PC-9 (cell line): ENCODE measurements around the gene CAPN10. TPM values are rescaled to one million over a fixed set of nuclear protein-coding genes. Genes with fewer than 3 reads are reported as not detected.

Experiments
- BruUV-seq: library from RNA; stranded (reverse); fragments of 400-500 nt; replicated peaks from 2 replicates; lab custom pipeline; 2021; lab: Mats Ljungman, UMichigan
- CTCF ChIA-PET: fragments of 300-600 bp; sonication (Branson Sonifier 250); formaldehyde crosslinking; loops from one replicate; lab custom pipeline; 2022; ENCODE audit warnings: antibody characterized with exemption; lab: Charles Lee
- POLR2A ChIA-PET: fragments of 300-600 bp; sonication (Branson Sonifier 250); formaldehyde crosslinking; loops from one replicate; lab custom pipeline; 2022; ENCODE audit warnings: antibody characterized with exemption; ENCODE audit not compliant: unreplicated experiment; lab: Charles Lee
- DNase-seq, 2 experiments: peaks; one replicate each; pipeline versions ENCODE4 v3.0.0 to v3.0.0-alpha.2; 2015 to 2022; ENCODE audit warnings: mixed read lengths in 1 of 2
- H2AFZ ChIP-seq: fragments of 200-600 bp; sonication (generic); 2 replicates; pipeline ENCODE4 v1.8.1; 2017; ENCODE audit warnings: antibody characterized with exemption
- H3F3A ChIP-seq: fragments of 200-600 bp; sonication (generic); 2 replicates; pipeline ENCODE4 v1.8.1; 2017; ENCODE audit warnings: antibody characterized with exemption, mild to moderate bottlenecking, low read depth; ENCODE audit not compliant: insufficient read depth
- H3K27ac ChIP-seq: fragments of 200-600 bp; sonication (generic); 2 replicates; pipeline ENCODE4 v1.6.1; 2016; ENCODE audit warnings: mixed run types
- H3K27me3 ChIP-seq: fragments of 200-600 bp; sonication (generic); 2 replicates; pipeline ENCODE4 v1.6.1; 2016; ENCODE audit warnings: low read depth, mixed run types; ENCODE audit not compliant: insufficient read depth
- H3K36me3 ChIP-seq: fragments of 200-600 bp; sonication (generic); 2 replicates; pipeline ENCODE4 v1.6.1; 2016; ENCODE audit warnings: low read depth, mixed run types
- H3K4me1 ChIP-seq: fragments of 200-600 bp; sonication (generic); replicated peaks from 2 replicates; pipeline ENCODE4 v1.6.1; 2016; ENCODE audit warnings: mixed run types; ENCODE audit not compliant: insufficient read depth
- H3K4me2 ChIP-seq: fragments of 200-600 bp; sonication (generic); 2 replicates; pipeline ENCODE4 v1.6.1; 2017; ENCODE audit warnings: mixed run types
- H3K4me3 ChIP-seq: fragments of 200-600 bp; sonication (generic); 2 replicates; pipeline ENCODE4 v1.6.1; 2016; ENCODE audit warnings: mixed run types
- H3K79me2 ChIP-seq: fragments of 200-600 bp; sonication (generic); 2 replicates; pipeline ENCODE4 v1.6.1; 2017; ENCODE audit warnings: low read depth, mixed run types
- H3K9me2 ChIP-seq: fragments of 200-600 bp; sonication (generic); 2 replicates; pipeline ENCODE4 v1.8.1; 2017; ENCODE audit warnings: mild to moderate bottlenecking; ENCODE audit not compliant: insufficient read depth
- H3K9me3 ChIP-seq: fragments of 200-600 bp; sonication (generic); 2 replicates; pipeline ENCODE4 v1.8.1; 2016; ENCODE audit warnings: low read depth; ENCODE audit not compliant: insufficient read depth
- H4K20me1 ChIP-seq: fragments of 200-600 bp; sonication (generic); 2 replicates; pipeline ENCODE4 v1.8.1; 2017; ENCODE audit not compliant: insufficient read depth
- EZH2 ChIP-seq: fragments of 200-600 bp; sonication (generic); IDR thresholded peaks from 2 replicates; pipeline ENCODE4 v1.8.0; 2017; ENCODE audit warnings: antibody characterized with exemption, low read depth
- intact Hi-C: fragments of 100-400 bp; cut with micrococcal nuclease; formaldehyde crosslinking; loops from one replicate; pipeline ENCODE4 v1.10.0; 2022; ENCODE audit not compliant: unreplicated experiment
- total RNA-seq: library from RNA; stranded (reverse); gene quantifications from 2 replicates; pipeline ENCODE4 v1.2.3, GENCODE V29; 2021
- TF ChIP-seq, protein P1 (sequence below): fragments of 200-600 bp; sonication (generic); conservative IDR thresholded peaks from 2 replicates; pipeline ENCODE4 v1.6.1; 2017; ENCODE audit warnings: mixed run types, antibody characterized with exemption, mild to moderate bottlenecking, moderate library complexity

The CAPN10 gene
- total RNA-seq, 1 experiment from 2014 or later: 49.8 TPM

DNA sequence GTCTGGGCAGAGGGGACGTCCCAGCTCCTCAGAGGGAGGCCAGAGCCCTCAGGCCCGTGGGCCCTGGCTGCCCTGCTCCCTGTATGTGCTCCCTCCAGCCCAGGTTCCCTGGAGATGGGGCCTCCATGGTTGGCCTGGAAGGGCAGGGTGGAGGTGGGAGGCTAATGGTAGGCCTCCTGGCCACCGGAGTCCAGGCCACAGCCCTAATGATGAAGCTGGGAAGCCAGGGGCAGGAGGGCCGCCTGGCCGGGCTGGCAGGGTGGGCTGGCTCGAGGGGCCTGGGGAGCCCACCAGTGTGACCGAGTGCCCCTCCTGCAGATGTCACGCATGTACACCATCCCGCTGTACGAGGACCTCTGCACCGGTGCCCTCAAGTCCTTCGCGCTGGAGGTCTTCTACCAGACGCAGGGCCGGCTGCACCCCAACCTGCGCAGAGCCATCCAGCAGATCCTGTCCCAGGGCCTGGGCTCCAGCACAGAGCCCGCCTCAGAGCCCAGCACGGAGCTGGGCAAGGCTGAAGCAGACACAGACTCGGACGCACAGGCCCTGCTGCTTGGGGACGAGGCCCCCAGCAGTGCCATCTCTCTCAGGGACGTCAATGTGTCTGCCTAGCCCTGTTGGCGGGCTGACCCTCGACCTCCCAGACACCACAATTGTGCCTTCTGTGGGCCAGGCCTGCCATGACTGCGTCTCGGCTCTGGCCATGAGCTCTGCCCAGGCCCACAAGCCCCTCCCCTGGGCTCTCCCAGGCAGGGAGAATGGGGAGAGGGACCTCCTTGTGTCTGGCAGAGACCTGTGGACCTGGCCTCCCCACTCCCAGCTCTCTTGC is 9.0 kb upstream of the CAPN10 start:
- intact Hi-C loops: no loop called here
- Histone ChIP-seq H3K9me3 (no peaks in the 10 kb centered on the region), H3K4me3 (no peak overlapping the region), H3K4me2 (no peak overlapping the region), H3K4me1 (peaks cover 50% of the 10 kb centered on the region), H3K27me3 (no peaks in the 10 kb centered on the region), H3K9me2 (no peaks in the 10 kb centered on the region), H3K79me2 (peaks cover 57% of the 10 kb centered on the region), H2AFZ (no peak overlapping the region), H4K20me1 (peaks cover 78% of the 10 kb centered on the region), H3K36me3 (peaks cover 9% of the 10 kb centered on the region), H3F3A (peaks cover 46% of the 10 kb centered on the region), H3K27ac (no peak overlapping the region)
- no peak for DNase-seq
- CTCF ChIA-PET: no interaction called here
- BruUV-seq: no TSS peak
- POLR2A ChIA-PET: no interaction called here
- TF ChIP-seq, protein P1, sequence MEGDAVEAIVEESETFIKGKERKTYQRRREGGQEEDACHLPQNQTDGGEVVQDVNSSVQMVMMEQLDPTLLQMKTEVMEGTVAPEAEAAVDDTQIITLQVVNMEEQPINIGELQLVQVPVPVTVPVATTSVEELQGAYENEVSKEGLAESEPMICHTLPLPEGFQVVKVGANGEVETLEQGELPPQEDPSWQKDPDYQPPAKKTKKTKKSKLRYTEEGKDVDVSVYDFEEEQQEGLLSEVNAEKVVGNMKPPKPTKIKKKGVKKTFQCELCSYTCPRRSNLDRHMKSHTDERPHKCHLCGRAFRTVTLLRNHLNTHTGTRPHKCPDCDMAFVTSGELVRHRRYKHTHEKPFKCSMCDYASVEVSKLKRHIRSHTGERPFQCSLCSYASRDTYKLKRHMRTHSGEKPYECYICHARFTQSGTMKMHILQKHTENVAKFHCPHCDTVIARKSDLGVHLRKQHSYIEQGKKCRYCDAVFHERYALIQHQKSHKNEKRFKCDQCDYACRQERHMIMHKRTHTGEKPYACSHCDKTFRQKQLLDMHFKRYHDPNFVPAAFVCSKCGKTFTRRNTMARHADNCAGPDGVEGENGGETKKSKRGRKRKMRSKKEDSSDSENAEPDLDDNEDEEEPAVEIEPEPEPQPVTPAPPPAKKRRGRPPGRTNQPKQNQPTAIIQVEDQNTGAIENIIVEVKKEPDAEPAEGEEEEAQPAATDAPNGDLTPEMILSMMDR: no peak
- TF ChIP-seq EZH2: no peak

GRCh38 chr2:240578110-240578450 is 8.5 kb upstream of the CAPN10 start:
- peaks cover 47% of the 10 kb centered on the region for H3F3A ChIP-seq
- peaks cover 62% of the 10 kb centered on the region for H3K79me2 ChIP-seq
- no peak for DNase-seq
- no peaks in the 10 kb centered on the region for H3K9me2 ChIP-seq
- peaks cover 74% of the 10 kb centered on the region for H4K20me1 ChIP-seq
- ChIA-PET CTCF (no interaction called here), POLR2A (interaction anchor here (0.5 kb wide), 1 partner anchor 9 kb away, joined by 3 read pairs; no protein-coding TSS in a partner anchor)
- peak overlapping the region; percentile 98; the same call in 1 of the 2 replicates for H3K27ac ChIP-seq
- no peak for TF ChIP-seq EZH2
- TF ChIP-seq, protein P1: no peak
- BruUV-seq: no TSS peak
- peaks cover 51% of the 10 kb centered on the region for H3K4me1 ChIP-seq
- no peaks in the 10 kb centered on the region for H3K27me3 ChIP-seq
- no peak overlapping the region for H2AFZ ChIP-seq
- peaks cover 9% of the 10 kb centered on the region for H3K36me3 ChIP-seq
- H3K9me3 ChIP-seq: no peaks in the 10 kb centered on the region
- H3K4me3 ChIP-seq: no peak overlapping the region
- intact Hi-C loops: no loop called here
- H3K4me2 ChIP-seq: peak overlapping the region; percentile 83

GRCh38 chr2:240578488-240578887 is 8.0 kb upstream of the CAPN10 start:
- CTCF ChIA-PET: no interaction called here
- H3K4me1 ChIP-seq: peaks cover 51% of the 10 kb centered on the region
- H3K9me3 ChIP-seq: no peaks in the 10 kb centered on the region
- BruUV-seq: no TSS peak
- H2AFZ ChIP-seq: no peak overlapping the region
- intact Hi-C loops: no loop called here
- POLR2A ChIA-PET: interaction anchor here (0.5 to 0.7 kb wide), 2 partner anchors 9 to 13 kb away, joined by 3 to 7 read pairs; no protein-coding TSS in a partner anchor
- H3K36me3 ChIP-seq: peaks cover 9% of the 10 kb centered on the region
- peak overlapping the region; percentile 46; the same call in 1 of the 2 replicates for H3K4me3 ChIP-seq
- H4K20me1 ChIP-seq: peaks cover 71% of the 10 kb centered on the region
- H3K79me2 ChIP-seq: peaks cover 67% of the 10 kb centered on the region
- DNase-seq: no peak
- peak overlapping the region; percentile 98 for H3K27ac ChIP-seq
- H3F3A ChIP-seq: peaks cover 51% of the 10 kb centered on the region
- no peaks in the 10 kb centered on the region for H3K27me3 ChIP-seq
- H3K4me2 ChIP-seq: peak overlapping the region; percentile 83
- TF ChIP-seq, protein P1: no peak
- TF ChIP-seq EZH2: no peak
- no peaks in the 10 kb centered on the region for H3K9me2 ChIP-seq
